Measurements from ENCODE around the gene KIF6. TPM values are rescaled to one million over a fixed set of nuclear protein-coding genes. Genes with fewer than 3 reads are reported as not detected.

The KIF6 gene
- total RNA-seq, 1 experiment from 2014 or later = not detected

- CTCF ChIA-PET = no interaction called here
- BruUV-seq (replicated peaks) = no TSS peak
- H3K36me3 ChIP-seq (ENCODE audit: control insufficient read depth in 1 of 2, insufficient read depth in 2 of 2, low read length in 2 of 2) = no peaks in the 10 kb centered on the region
- no peaks in the 10 kb centered on the region for H3K79me2 ChIP-seq (ENCODE audit: insufficient read depth, low read length)
- H2AFZ ChIP-seq (ENCODE audit: low read depth, low read length, poor library complexity, severe bottlenecking) = no peak overlapping the region
- intact Hi-C loops (cut with micrococcal nuclease) = no loop called here
- RAD21 ChIA-PET (ENCODE audit: low non-redundant PET in 1 of 2, low total read pairs in 2 of 2, uncharacterized antibody in 2 of 2, unreplicated experiment in 2 of 2) = no interaction called here
- no peak for DNase-seq (ENCODE audit: low read depth, low spot score)
- H3K27ac ChIP-seq (ENCODE audit: low read depth, low read length) = no peak overlapping the region
- peaks cover 28% of the 10 kb centered on the region; the same call in 1 of the 2 replicates for H3K27me3 ChIP-seq (ENCODE audit: insufficient read depth, low read length)
- H3K9me3 ChIP-seq (ENCODE audit: control insufficient read depth in 1 of 2, insufficient read depth in 1 of 2, low read depth in 1 of 2, low read length in 2 of 2) = no peaks in the 10 kb centered on the region
- H3K4me2 ChIP-seq (ENCODE audit: low read length) = no peak overlapping the region
- no peak for TF ChIP-seq POLR2A (IDR thresholded peaks at IDR 0.05; ENCODE audit: borderline replicate concordance, extremely low read depth, insufficient read depth, insufficient read length)
- TF ChIP-seq YY1 (IDR thresholded peaks at IDR 0.05; ENCODE audit: extremely low read depth, insufficient replicate concordance, low read depth, low read length) = no peak
- TF ChIP-seq CTCF (IDR thresholded peaks at IDR 0.05 in 2 of 3, conservative IDR thresholded peaks at IDR 0.05 in 1 of 3; ENCODE audit: borderline replicate concordance in 1 of 3, insufficient read depth in 1 of 3, low read depth in 2 of 3, low read length in 2 of 3) = no peak
- no peak for TF ChIP-seq CEBPB (IDR thresholded peaks at IDR 0.05; ENCODE audit: low read depth)
- TF ChIP-seq ATF3 (IDR thresholded peaks at IDR 0.05) = no peak
- TF ChIP-seq ELF1 (IDR thresholded peaks at IDR 0.05; ENCODE audit: borderline replicate concordance, low read depth) = no peak
- TF ChIP-seq RAD21 (IDR thresholded peaks at IDR 0.05; ENCODE audit: low read depth) = no peak
- no peak for TF ChIP-seq SRF (IDR thresholded peaks at IDR 0.05; ENCODE audit: low read depth)
- no peak for TF ChIP-seq ZFX (IDR thresholded peaks at IDR 0.05)
- no peak for TF ChIP-seq ZNF274 (IDR thresholded peaks at IDR 0.05; ENCODE audit: low read depth, low read length)
- no peak for TF ChIP-seq EGR1 (IDR thresholded peaks at IDR 0.05; ENCODE audit: low read depth)
- TF ChIP-seq SIN3A (IDR thresholded peaks at IDR 0.05; ENCODE audit: low read depth) = no peak
- no peak for TF ChIP-seq CBX3 (IDR thresholded peaks at IDR 0.05; ENCODE audit: low read depth)
- no peak for TF ChIP-seq ZBTB33 (IDR thresholded peaks at IDR 0.05; ENCODE audit: extremely low read depth, insufficient replicate concordance, low read length)
- TF ChIP-seq EZH2 (IDR thresholded peaks at IDR 0.05) = no peak
- no peak for TF ChIP-seq EZH2phosphoT487 (IDR thresholded peaks at IDR 0.05; ENCODE audit: borderline replicate concordance)
- H4K20me1 ChIP-seq (ENCODE audit: insufficient read depth) = no peaks in the 10 kb centered on the region
- no peaks in the 10 kb centered on the region for H3K4me1 ChIP-seq (ENCODE audit: control insufficient read depth in 1 of 2, insufficient read depth in 2 of 2, low read length in 2 of 2)
- H3K9me2 ChIP-seq (ENCODE audit: insufficient read depth) = no peaks in the 10 kb centered on the region
- POLR2A ChIA-PET = no interaction called here
- no peak overlapping the region for H3K9ac ChIP-seq (ENCODE audit: low read length)
- H3K4me3 ChIP-seq (replicated peaks in 1 of 2; ENCODE audit: low read depth in 1 of 2, low read length in 2 of 2) = no peak overlapping the region
- ATAC-seq = no peak
Observed at GRCh38 chr6:39573541-39573940, 151.7 kb downstream of the KIF6 start.
